ENCODE results near the gene ERG. TPM values are rescaled to one million over a fixed set of nuclear protein-coding genes. Genes with fewer than 3 reads are reported as not detected.

ERG gene
- 0.05 TPM in 1 of 2 replicates, not detected in the other for polyA plus RNA-seq (2012; rRNA removed)
- polyA plus RNA-seq (2012; cell fraction: cytosol; rRNA removed): 0.03 TPM in 1 of 2 replicates, not detected in the other
- polyA plus RNA-seq (2012; cell fraction: nucleus; rRNA removed): 0.01 and 0.04 TPM in 2 replicates

DNA sequence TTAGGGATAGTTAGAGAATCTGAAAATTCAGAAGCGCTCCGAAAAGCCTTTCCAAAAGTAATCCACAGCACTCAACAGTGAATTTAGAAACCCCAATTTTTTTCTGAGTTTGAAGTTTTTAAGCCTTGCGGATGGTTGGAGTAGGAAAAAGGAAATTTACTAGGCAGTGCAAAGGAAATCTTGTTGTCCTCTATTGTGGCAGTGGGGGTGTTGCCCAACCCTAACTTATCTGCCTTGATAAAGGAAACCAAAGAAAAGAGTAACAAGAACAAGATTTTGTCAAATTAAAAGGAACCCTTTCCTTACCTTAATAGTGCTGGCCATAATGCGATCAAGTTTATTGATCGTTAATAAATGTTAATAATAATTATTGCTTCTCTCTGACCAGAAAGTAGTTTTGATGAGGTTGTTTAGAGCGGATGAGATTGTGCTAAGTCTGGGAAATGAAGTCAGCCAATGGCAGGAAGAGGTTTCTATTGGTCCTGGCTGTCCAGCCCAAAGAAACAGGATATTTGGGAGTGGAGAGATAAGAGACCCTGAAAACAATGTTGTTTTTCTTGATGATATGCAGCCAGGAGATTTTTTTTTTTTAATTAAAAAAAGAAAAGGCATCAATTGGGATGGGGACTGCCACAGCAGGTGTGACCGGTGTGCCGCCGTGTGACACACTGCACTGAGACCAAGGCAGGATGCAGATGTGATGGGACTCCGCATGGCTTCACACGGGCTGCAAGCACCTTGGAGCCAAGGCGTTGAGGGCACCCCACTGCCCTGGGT lies at the start of gene ERG:
Gene ERG, minus strand, starts transcription at position 421 of the 777 bp plus-strand sequence. Its CDS starts 97 bp downstream, at position 324.
- peaks cover under 1 to 7% of the 10 kb centered on the region in 2 experiments; a peak in 2 of 4 replicates for H3K4me1 ChIP-seq (ENCODE audit: control insufficient read depth in 1 of 2, insufficient read depth in 2 of 2, low read depth in 1 of 2, low read length in 1 of 2)
- no peak within 1 kb of the TSS for H3K27ac ChIP-seq (ENCODE audit: low read depth in 2 of 2, low read length in 1 of 2)
- ChIA-PET POLR2A (no interaction called here), CTCF (no interaction called here)
- H3K79me2 ChIP-seq (ENCODE audit: insufficient read depth): no peaks in the 10 kb centered on the region
- H3K4me2 ChIP-seq: no peak within 1 kb of the TSS
- H4K20me1 ChIP-seq (ENCODE audit: insufficient read depth): no peaks in the 10 kb centered on the region
- no peaks in the 10 kb centered on the region for H3K9me3 ChIP-seq
- H2AFZ ChIP-seq (ENCODE audit: low read depth): peak within 1 kb of the TSS; percentile 74; the same call in 1 of the 2 replicates
- H3K27me3 ChIP-seq (ENCODE audit: insufficient read depth): no peaks in the 10 kb centered on the region
- H3K9me2 ChIP-seq: no peaks in the 10 kb centered on the region
- no peak within 1 kb of the TSS for H3K4me3 ChIP-seq (ENCODE audit: low read depth in 2 of 2, low read length in 1 of 2)
- no peak for TF ChIP-seq CHD2 (IDR thresholded peaks at IDR 0.05; ENCODE audit: low read length, partially characterized antibody)
- TF ChIP-seq, protein P1, sequence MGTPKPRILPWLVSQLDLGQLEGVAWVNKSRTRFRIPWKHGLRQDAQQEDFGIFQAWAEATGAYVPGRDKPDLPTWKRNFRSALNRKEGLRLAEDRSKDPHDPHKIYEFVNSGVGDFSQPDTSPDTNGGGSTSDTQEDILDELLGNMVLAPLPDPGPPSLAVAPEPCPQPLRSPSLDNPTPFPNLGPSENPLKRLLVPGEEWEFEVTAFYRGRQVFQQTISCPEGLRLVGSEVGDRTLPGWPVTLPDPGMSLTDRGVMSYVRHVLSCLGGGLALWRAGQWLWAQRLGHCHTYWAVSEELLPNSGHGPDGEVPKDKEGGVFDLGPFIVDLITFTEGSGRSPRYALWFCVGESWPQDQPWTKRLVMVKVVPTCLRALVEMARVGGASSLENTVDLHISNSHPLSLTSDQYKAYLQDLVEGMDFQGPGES (IDR thresholded peaks at IDR 0.05; ENCODE audit: low read depth, low read length): no peak
- no peak for TF ChIP-seq EP300 (IDR thresholded peaks at IDR 0.05; ENCODE audit: borderline replicate concordance in 1 of 2, low read depth in 1 of 2, low read length in 1 of 2)
- TF ChIP-seq SIN3A (IDR thresholded peaks at IDR 0.05; ENCODE audit: borderline replicate concordance, low read depth, low read length): no peak
- TF ChIP-seq GABPA (IDR thresholded peaks at IDR 0.05; ENCODE audit: low read depth): no peak
- no peak for TF ChIP-seq FOSL2 (IDR thresholded peaks at IDR 0.05; ENCODE audit: borderline replicate concordance, low read depth)
- no peak for TF ChIP-seq ELF1 (IDR thresholded peaks at IDR 0.05)
- no peak for TF ChIP-seq GATA2 (CRISPR knock-in tag; IDR thresholded peaks at IDR 0.05)
- no peak for DNase-seq
- WGBS (ENCODE audit: low lambda C conversion rate): 87% methylated on average over 11 of the region's 12 CpGs
- H3F3A ChIP-seq (replicated peaks; ENCODE audit: insufficient read depth): peaks cover 1% of the 10 kb centered on the region
- no peak within 1 kb of the TSS for H3K9ac ChIP-seq
- no peaks in the 10 kb centered on the region for H3K36me3 ChIP-seq (replicated peaks in 1 of 2; ENCODE audit: control insufficient read depth in 1 of 2, insufficient read depth in 2 of 2, low read length in 1 of 2)

- POLR2A ChIA-PET: no interaction called here
- Histone ChIP-seq H3K4me3 (ENCODE audit: low read depth in 2 of 2, low read length in 1 of 2) (no peak overlapping the region), H2AFZ (ENCODE audit: low read depth) (no peak overlapping the region), H3K9me3 (no peaks in the 10 kb centered on the region), H4K20me1 (ENCODE audit: insufficient read depth) (no peaks in the 10 kb centered on the region), H3K4me1 (ENCODE audit: control insufficient read depth in 1 of 2, insufficient read depth in 2 of 2, low read depth in 1 of 2, low read length in 1 of 2) (no peaks in the 10 kb centered on the region), H3K4me2 (no peak overlapping the region), H3K27me3 (ENCODE audit: insufficient read depth) (no peaks in the 10 kb centered on the region), H3F3A (replicated peaks; ENCODE audit: insufficient read depth) (no peaks in the 10 kb centered on the region), H3K27ac (ENCODE audit: low read depth in 2 of 2, low read length in 1 of 2) (no peak overlapping the region), H3K36me3 (replicated peaks in 1 of 2; ENCODE audit: control insufficient read depth in 1 of 2, insufficient read depth in 2 of 2, low read length in 1 of 2) (no peaks in the 10 kb centered on the region), H3K79me2 (ENCODE audit: insufficient read depth) (no peaks in the 10 kb centered on the region), H3K9ac (no peak overlapping the region), H3K9me2 (no peaks in the 10 kb centered on the region)
- TF ChIP-seq TEAD4 (IDR thresholded peaks at IDR 0.05; ENCODE audit: borderline replicate concordance, insufficient read depth) (no peak), RXRA (IDR thresholded peaks at IDR 0.05; ENCODE audit: borderline replicate concordance, low read depth) (no peak), SMC3 (IDR thresholded peaks at IDR 0.05; ENCODE audit: low read depth, low read length) (no peak)
- CTCF ChIA-PET: interaction anchor here (1.1 kb wide), 1 partner anchor 16 kb away, joined by 3 read pairs; no protein-coding TSS in a partner anchor
- no peak for DNase-seq
- 75% methylated on average over 2 of the region's 2 CpGs for WGBS (ENCODE audit: low lambda C conversion rate)
Observed at GRCh38 chr21:38544661-38545060, 46.4 kb upstream of the ERG start.
